Measurements from ENCODE around the gene RPL35A.
"Not testable (repeated sequence)": the region's sequence is repeated elsewhere in the genome, so short reads cannot be mapped to it uniquely, and the experiment has no call there.

RPL35A gene

DNA sequence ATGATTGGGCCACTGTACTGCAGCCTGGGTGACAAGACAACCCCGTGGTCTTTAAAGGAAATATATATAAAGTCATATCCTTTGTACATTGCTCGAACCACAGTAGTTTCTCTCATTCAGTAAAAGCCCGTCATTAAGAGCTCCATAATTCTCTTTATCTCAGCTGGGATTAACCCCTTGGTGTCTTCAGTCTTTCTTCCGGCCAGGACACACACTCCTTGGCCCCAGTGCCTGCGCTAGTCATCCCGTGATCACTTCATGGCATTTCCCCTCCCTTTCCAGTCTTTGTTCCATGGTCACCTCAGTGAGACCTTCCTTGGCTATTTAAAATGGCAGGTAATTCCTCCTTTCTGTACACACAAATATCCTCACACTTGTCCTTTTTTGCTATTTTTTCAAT is 3.3 kb downstream of the RPL35A start:
- no peak for DNase-seq

DNA sequence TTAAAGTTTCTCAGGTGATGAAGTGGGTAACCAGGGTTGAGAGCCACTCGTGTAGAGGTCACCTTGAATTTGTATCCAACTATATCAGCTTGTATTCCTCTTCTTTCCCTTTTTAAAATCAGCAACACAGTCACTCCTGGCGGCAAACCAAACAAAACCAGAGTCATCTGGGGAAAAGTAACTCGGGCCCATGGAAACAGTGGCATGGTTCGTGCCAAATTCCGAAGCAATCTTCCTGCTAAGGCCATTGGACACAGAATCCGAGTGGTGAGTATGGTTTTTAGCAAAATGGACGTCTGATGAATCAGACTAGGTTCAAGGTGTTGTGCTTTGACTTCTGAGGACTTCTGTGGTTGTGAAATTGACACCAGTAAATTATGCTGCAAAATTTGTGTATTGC is 3.9 kb downstream of the RPL35A start:
- DNase-seq: no peak

- DNase-seq: no peak
Measured at GRCh38 chr3:197955892-197956477, 6.0 kb downstream of the RPL35A start.

- DNase-seq: no peak
Measured at GRCh38 chr3:197956626-197956988, 6.6 kb downstream of the RPL35A start.

DNA sequence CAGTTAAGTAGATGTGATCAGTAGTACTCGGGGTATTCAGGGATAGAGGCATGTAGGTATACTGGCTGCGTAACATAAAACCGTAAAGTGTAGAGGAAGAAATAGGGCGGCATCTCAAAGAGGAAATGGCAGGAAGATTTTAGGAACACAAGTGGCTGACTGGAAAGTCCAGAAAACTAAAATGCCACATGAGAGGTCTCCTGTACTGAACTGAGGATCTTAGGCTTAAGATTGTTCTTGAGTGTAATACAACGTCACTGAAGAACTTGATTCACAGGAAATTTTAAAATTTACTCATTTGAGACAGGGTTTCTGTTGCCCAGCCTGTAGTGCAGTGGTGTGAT is 7.8 kb downstream of the RPL35A start:
- DNase-seq: no peak

DNA sequence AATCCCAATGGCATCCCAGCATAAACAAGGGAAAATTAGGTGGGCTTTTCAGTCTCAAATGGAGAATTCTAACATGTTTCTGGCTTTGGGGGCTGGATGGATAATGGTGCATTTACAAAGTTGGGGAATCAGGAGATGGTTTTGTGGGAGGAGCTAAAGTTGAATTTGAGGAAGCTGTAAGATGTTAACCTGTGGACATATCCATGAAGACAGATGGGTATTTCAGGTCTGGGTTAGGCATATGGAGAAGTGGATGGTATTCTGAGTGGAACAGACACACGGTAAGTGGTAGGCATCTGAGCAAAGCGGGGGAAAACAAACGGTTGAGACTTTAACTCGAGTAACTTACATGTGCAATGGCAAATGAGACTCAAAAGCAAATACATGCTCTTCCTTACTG is 8.4 kb downstream of the RPL35A start:
- no peak for DNase-seq

- not testable (repeated sequence) for DNase-seq
Measured at GRCh38 chr3:197958848-197959247, 8.9 kb downstream of the RPL35A start.

DNA sequence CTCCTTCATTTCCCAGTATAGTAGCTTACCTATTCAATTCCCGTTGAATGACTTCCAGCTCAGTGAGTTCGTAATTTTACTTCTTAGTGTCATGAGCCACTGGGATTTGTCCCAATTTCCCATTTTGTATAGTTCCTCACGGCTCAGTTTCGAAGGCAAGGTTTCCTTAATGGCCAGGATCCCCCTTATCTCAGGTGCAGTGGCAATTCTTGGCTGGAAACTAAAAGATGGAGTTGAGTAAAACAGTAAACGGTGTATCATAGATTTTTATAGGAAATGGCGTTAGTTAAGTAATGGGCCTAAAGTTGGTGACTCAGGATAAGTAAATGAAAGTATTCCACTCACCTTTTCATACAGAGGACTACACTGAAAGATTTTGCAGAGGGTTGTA is 9.5 kb downstream of the RPL35A start:
- no peak for DNase-seq

GRCh38 chr3:197959891-197960693 is 10.1 kb downstream of the RPL35A start, which contains the start of gene LMLN:
TSS of gene LMLN (plus strand) at chr3:197960217. CDS start at chr3:197960246, 29 bp downstream.
- DNase-seq: peak; percentile 99

- DNase-seq: no peak
Measured at GRCh38 chr3:197960694-197961581, 10.9 kb downstream of the RPL35A start.

DNA sequence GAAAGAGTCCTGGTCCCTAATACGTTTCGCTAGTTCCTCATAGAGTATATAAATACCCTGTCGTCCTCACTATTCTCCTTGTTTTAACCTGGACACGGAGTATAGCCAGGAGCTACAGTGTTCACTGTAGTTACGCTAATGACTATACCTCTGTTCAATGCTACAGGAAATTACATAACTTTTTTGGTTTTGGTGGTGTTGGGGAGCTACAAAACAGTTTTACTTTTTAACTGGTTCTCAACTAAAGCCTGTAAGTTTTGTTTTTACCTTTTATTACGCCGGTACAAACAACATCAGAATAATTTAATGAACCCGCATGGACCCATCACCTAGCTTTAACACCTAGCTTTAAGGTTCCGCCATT is 11.6 kb downstream of the RPL35A start:
- no peak for DNase-seq

DNA sequence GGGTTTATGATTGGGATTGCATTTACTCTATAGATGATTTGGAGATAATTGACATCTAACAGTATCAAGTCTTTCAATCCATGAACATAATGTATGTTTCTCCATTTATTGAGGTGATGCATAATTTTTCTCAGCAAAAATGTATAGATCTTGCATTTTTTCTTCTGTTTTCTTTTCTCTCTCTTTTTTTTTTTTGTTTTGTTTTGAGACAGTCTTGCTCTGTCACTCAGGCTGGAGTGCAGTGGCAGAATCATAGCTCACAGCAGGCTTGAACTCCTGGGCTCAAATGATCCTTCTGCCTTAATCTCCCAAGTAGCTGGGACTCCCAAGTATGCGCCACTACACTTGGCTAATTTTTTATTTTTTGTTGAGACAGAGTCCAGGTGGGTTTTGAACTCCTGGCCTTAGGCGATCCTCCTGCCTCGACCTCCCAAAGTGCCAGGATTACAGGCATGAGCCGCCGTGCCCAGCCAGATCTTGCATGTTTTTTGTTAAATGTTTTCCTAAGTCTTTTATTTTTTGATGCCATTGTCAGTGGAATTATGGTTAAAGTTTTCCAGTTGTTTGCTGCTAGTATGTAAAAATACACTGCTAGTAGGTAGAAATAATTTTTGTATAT is 13.1 kb downstream of the RPL35A start:
- no peak for DNase-seq

DNA sequence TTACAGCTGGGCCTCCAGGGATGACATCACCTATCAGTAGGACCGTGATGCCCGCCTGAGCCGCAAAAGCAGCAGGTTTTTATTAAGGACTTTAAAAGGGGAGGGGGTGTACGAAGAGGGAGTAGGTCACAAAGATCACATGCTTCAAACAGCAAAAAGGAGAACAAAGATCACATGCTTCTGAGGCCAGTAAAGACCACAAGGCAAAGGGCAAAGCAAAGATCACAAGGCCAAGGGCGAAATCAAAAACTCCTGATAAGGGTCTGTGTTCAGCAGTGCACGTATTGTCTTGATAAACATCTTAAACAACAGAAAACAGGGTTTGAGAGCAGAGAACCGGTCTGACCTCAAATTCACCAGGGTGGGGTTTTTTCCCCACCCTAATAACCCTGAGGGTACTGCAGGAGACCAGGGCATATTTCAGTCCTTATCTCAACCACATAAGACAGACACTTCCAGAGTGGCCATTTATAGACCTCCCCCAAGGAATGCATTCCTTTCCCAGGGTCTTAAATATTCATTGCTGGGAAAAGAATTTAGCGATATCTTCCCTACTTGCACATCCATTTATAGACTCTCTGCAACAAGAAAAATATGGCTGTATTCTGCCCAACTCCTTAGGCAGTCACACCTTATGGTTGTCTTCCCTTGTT is 17.5 kb downstream of the RPL35A start:
- not testable (repeated sequence) for DNase-seq

DNA sequence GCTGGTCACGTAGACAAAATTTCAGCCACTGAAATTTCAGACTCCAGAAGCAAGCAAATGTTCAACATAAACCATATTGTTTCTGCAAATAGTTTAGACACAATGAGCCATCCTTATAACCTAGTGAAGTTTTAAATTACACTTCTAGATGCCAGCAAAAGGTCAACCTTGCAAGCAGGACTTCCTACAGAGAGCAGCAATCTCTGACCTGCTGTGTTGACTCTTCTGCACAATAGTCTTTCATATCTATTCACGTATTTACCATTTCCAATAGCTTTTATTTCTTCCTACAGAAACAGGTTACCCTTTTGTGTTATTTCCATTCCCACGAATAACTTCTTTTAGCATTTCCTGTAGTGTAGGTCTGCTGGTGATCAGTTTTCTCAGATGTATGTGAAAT is 20.6 kb downstream of the RPL35A start:
- no peak for DNase-seq

DNA sequence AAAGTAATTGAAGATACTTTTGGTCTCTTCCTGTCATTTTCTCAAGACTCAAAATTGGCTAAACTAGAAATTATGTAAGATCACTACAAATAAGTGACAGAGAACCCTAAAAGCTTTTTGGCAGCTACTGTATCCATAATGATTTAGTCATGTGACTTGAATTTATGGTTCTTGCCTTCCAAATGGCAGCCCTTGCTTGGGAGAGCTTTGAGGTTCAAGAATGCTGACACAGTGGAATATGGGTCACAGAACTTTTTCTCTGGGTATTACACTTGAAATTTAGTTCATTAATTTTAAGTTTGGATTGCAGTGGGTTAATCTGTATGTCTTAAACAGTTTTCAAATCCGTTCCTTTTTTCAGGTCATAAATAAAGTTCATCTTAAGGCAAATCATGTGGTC is 24.0 kb downstream of the RPL35A start:
- no peak for DNase-seq

- no peak for DNase-seq
Measured at GRCh38 chr3:197975311-197975710, 25.3 kb downstream of the RPL35A start.

DNA sequence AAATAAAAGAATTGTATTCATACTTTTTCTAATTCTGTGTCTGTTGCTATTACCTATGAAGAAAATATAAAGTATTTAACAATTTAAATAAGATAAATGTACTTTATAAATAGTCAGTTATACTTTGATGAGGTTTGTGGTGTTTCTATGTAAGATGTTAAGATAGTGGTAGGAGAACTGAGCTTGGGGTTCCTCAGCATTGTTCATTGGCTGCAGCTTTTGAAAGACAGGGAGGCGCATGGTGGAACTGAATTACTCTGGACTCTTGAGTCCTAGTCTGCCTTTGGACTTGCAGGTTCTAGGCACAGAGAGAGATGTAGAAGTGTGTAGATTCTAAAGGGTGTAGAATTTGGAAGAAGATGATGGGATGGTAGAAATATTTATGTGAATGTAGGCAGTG is 33.1 kb downstream of the RPL35A start:
- DNase-seq: no peak

DNA sequence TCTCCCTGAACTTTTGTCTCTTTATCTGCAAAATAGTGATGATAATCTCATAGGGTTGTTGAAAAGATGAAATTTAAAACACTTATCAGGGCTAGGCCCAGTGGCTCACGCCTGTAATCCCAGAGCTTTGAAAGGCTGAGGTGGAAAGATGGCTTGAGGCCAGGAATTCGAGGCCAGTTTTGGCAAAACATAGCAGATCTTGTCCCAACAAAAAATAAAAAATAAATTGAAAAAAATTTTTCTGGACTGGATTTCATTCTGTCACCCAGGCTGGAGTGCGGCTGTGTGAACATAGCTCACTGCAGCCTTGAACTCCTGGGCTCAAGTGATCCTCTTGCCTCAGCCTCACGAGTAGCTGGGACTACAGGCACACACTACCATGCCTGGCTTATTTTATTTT is 39.7 kb downstream of the RPL35A start:
- no peak for DNase-seq

- DNase-seq: no peak
Measured at GRCh38 chr3:197994736-197995135, 44.7 kb downstream of the RPL35A start.

- no peak for DNase-seq
Measured at GRCh38 chr3:197996855-197997254, 46.9 kb downstream of the RPL35A start.

GRCh38 chr3:197997936-197998335 is 47.9 kb downstream of the RPL35A start:
- DNase-seq: no peak

Measured in NCI-H1105 treated with DMSO at 0.1 percent for 48 hours (cell line).